Suprapubic skin (tissue), 4 donors: ENCODE results near the gene SORT1.

Source experiments
- CTCF ChIP-seq, 2 donors: fragments of 200-600 bp in 1 of 2; fragments of 450-650 bp in 1 of 2; sonication (generic) in 1 of 2; IDR thresholded peaks; one replicate each; pipeline ENCODE4 v1.5.1; 2016 to 2019; ENCODE audit warnings: antibody characterized with exemption in 2 of 2, mild to moderate bottlenecking in 1 of 2, moderate library complexity in 1 of 2
- POLR2A ChIP-seq, 2 donors: fragments of 450-650 bp; IDR thresholded peaks; one replicate each; pipeline ENCODE4 v1.6.1; 2017; ENCODE audit warnings: antibody characterized with exemption in 2 of 2, mild to moderate bottlenecking in 2 of 2, moderate library complexity in 2 of 2
- POLR2AphosphoS5 ChIP-seq, 3 donors: sonication (generic); formaldehyde crosslinking; IDR thresholded peaks; one replicate each; pipeline ENCODE4 v1.6.1; 2017; ENCODE audit warnings: antibody characterized with exemption in 3 of 3

GRCh38 chr1:109295712-109296415 lies 101.9 kb downstream of the SORT1 start:
- TF ChIP-seq POLR2A (IDR thresholded peaks at IDR 0.05), result no peak
- TF ChIP-seq CTCF (IDR thresholded peaks at IDR 0.05), result no peak
- TF ChIP-seq POLR2AphosphoS5 (IDR thresholded peaks at IDR 0.05), result no peak
